ELF-1 (cell line): Measurements from ENCODE around the gene NDUFA13.

Source experiments
- DNase-seq: peaks from one replicate; pipeline ENCODE4 v3.0.0-alpha.2; 2016; ENCODE audit warnings: low read depth, low spot score

Gene NDUFA13

DNA sequence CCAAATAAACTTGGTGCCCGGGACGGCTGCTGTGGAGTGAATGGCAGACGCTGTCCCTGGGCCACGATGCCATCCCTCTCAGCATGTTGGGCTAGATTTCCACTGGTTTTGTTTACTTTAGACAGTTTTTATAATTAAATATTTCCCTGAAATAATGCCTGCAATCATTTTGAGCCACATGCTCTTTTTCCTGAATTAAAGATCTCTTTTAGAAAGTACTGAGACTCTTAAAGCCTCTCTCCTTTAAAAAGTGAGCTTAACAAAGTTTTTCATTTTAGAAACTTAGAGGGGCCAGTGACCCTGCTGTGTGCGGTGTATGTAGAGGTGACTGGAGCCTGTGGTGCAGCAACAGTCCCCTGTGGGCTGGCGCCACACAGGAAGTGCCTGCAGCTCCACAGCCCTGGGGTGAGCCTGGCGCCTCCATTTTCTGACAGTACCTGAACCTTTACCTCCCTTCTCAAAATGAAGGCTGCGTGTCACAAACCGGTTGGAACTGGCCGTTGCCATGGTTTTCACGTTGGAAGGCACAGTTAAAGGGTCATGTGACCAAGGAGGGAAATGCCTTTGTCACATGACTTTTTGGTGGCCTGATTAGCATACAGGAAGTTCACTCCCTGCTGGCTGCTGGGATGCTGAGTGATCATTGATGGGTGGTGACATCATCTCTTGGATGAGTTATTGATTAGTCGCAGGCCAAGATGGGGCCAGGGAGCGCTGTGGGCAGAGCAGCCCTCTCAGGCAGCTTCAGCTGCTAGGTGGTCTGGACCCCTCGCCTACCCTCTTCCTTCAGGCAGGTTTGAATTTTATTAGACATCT lies 26.9 kb upstream of the NDUFA13 start:
- DNase-seq = peak; percentile 96

DNA sequence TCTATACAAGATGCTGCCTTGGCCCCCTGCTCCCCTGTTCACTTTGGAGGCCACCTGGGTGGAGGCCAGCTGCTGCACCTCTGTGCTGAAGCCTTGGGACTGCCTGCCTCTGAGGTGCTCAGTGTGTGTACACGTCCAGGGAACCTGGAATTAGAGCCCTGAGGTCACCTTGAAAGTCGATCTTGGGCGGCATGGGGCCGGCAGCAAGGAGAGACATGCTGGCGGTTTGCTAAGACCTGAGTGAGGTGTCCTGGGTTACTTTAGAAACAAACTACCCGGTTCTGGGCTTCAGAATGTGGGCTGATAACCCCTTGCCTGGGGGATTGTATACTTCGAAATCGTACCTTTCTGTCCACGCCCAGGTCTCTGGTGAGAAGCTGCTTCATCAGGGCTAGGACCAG lies 26.2 kb upstream of the NDUFA13 start:
- DNase-seq = no peak

GRCh38 chr19:19490214-19490968 lies 25.6 kb upstream of the NDUFA13 start:
- DNase-seq = peak; percentile 90

GRCh38 chr19:19491321-19492025 lies 24.6 kb upstream of the NDUFA13 start:
- no peak for DNase-seq

GRCh38 chr19:19492026-19492610 lies 23.9 kb upstream of the NDUFA13 start:
- no peak for DNase-seq

DNA sequence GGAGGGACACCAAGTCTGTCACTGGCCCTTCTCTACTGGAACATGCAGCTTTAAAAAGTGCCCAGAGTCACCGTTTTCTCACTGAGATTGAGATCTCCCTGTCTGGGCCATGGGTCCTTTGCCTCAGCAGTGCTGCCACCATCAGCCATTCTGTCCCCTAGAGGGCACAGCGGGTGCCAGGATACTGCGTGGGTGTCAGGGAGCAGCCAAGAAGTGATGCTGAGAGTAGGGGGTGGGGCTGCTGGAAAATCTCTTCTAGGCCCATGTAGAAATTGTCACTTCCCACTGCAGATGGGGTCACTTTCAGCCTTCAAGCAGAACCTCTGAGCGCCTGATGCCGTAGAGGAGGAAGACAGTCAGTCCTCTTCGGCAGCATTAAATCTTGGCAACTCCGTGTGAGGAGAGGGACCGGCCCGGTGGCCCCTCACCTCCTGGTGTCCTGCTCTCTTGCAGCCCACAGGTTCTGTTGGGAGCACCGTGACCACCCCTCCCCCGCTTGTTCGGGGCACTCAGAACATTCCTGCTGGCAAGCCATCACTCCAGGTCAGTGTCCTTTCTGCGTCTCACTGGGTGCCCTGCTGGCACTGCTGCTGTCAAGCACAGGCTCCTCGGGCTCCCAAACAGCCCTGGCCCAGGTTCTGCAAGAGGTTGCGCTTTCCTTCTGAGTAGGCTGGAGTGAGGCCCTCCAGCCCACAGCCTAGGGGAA lies 22.0 kb upstream of the NDUFA13 start:
- no peak for DNase-seq

- no peak for DNase-seq
These were observed 20.1 kb upstream of the NDUFA13 start for GRCh38 chr19:19495614-19496603.

- no peak for DNase-seq
These were observed 17.6 kb upstream of the NDUFA13 start for GRCh38 chr19:19498255-19498991.

- DNase-seq = no peak
These were observed 16.6 kb upstream of the NDUFA13 start for GRCh38 chr19:19499272-19499995.

DNA sequence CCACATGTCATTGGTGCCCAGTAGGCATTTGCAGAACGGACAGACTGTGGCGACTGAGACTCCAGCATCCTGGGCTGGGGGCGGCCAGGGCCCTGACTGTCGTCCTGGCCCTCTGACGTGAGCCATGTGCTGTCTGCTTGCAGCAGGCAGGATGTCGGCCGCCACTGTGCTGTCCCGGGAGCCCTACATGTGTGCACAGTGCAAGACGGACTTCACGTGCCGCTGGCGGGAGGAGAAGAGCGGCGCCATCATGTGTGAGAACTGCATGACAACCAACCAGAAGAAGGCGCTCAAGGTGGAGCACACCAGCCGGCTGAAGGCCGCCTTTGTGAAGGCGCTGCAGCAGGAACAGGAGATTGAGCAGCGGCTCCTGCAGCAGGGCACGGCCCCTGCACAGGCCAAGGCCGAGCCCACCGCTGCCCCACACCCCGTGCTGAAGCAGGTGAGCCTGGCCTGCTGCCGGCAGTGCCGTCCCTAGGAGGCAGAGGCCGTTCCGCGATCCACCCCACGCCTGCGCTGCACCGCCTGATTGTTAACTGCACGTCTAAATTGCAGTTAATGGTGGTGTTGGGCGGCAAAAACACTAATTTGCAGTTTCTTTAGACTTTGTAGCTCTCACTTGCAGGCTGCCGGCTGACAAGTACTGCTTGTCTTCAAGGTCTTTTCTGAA lies 14.9 kb upstream of the NDUFA13 start:
- no peak for DNase-seq

DNA sequence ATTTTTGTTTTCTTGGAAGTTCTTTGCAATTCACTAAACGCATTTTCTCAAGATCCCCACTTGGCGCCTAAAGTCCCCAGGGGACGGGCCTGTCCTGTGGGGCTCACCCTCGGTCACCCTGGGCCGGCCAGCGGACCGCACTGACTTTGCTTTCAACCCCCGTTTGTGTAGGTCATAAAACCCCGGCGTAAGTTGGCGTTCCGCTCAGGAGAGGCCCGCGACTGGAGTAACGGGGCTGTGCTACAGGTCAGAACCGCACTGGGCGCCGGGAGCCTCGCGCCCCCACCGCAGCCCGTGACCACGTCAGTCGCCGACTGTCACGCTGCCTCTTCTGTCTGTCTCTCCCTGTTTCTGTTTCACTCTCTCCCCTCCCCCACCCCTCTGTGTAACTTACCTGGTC lies 14.2 kb upstream of the NDUFA13 start:
- no peak for DNase-seq

DNA sequence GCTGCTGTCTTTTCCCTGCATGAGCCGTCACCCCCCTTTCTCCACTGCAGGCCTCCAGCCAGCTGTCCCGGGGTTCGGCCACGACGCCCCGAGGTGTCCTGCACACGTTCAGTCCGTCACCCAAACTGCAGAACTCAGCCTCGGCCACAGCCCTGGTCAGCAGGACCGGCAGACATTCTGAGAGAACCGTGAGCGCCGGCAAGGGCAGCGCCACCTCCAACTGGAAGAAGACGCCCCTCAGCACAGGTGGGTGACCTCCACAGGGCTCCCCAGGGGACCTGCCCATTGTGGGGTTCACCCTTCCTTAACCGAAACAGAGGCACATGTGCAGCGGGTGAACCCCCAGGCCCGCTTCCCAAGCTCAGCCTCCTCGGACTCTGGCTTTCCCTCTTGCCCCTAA lies 13.7 kb upstream of the NDUFA13 start:
- DNase-seq = no peak

GRCh38 chr19:19502808-19503602 lies 13.0 kb upstream of the NDUFA13 start:
- DNase-seq = no peak

- DNase-seq = no peak
These were observed 11.0 kb upstream of the NDUFA13 start for GRCh38 chr19:19504754-19505668.

DNA sequence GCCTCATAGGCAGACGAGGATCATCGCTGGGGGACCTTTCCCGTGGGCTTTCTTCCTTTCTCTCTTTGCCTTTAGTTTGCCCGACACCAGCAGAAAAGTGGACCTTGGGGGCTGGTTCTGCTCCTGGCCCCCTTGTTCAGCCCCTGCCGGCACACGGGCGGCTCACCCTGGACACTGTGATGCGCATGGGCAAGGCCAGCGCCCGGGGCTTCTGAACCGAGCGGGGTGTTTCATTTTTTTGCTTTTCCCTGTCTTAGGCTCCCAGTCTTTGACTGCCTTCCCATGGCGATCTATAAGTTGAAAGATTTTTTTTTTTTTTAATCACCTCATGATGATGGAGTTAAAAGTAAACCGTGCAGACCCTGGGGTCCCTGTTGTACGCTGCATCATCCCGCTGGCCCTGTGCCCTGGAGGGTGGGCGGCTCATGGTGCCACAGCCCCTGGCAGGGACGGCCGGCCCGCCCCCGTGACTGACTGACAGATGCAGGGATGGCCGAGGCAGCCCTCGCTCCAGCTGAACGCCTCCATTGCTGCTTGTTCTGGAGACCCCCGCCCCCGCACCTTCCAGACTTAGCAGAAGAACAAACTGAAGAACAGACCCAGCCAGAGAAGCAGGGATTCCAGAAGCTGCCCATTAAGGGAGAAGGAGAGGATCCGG lies 10.2 kb upstream of the NDUFA13 start:
- no peak for DNase-seq

DNA sequence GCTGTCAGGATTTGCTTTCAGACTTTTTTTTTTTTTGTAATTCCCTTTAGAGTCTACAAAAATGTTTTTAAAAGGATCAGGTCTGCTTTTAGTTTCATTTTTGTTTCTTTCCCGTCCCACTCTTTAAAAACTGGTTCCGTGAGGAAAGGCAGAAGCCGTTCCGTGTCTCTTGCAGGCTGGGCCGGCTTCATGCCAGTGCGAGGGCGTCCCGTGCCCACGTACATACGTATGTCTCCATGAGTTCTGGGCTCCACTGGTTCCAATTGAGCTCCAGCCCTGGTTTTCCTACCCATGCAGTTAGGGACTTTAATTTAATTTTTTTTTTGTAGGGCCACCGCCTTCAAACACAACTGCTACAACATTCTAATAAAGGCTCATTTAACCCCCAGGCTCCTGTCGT lies 9.4 kb upstream of the NDUFA13 start:
- DNase-seq = no peak
